PFSK-1 (cell line): ENCODE data around the gene CTIF.

Source experiments
- POLR2AphosphoS5 ChIP-seq: IDR thresholded peaks from 2 replicates; pipeline ENCODE4 v1.6.1; 2012; ENCODE audit warnings: low read depth, mild to moderate bottlenecking, control low read depth, low read length, moderate library complexity
- REST ChIP-seq, 2 experiments: IDR thresholded peaks; 2 replicates each; pipeline versions ENCODE4 v1.6.1 to v1.8.0; 2011 to 2012; ENCODE audit warnings: low read depth in 2 of 2, low read length in 2 of 2, control low read depth in 1 of 2, inconsistent platforms in 1 of 2, mild to moderate bottlenecking in 1 of 2, moderate library complexity in 1 of 2; ENCODE audit not compliant: insufficient read depth in 1 of 2
- SIN3A ChIP-seq: IDR thresholded peaks from 2 replicates; pipeline ENCODE4 v1.6.1; 2012; ENCODE audit warnings: mild to moderate bottlenecking, low read length, moderate library complexity, borderline replicate concordance; ENCODE audit not compliant: insufficient read depth
- TAF1 ChIP-seq: IDR thresholded peaks from 2 replicates; pipeline ENCODE4 v1.6.1; 2012; ENCODE audit warnings: low read length, control low read depth, borderline replicate concordance; ENCODE audit not compliant: insufficient read depth

- no peak for TF ChIP-seq POLR2AphosphoS5
- TF ChIP-seq TAF1 = no peak
- TF ChIP-seq SIN3A = no peak
- TF ChIP-seq REST (IDR thresholded peaks at IDR 0.05; ENCODE audit: insufficient read depth in 1 of 2, low read depth in 2 of 2, low read length in 2 of 2) = no peak
Measured at GRCh38 chr18:48879008-48879431, 340.2 kb downstream of the CTIF start.
